Body of pancreas (tissue), 4 donors: Measurements from ENCODE around the gene SERPINE3. TPM values are rescaled to one million over a fixed set of nuclear protein-coding genes. Genes with fewer than 3 reads are reported as not detected.

Experiments
- ATAC-seq: fragments of 150-250 bp; one replicate; pipeline ENCODE4 v1.9.1; 2016
- DNase-seq, 4 donors: peaks; one replicate each; pipeline ENCODE4 v3.0.0-alpha.2; 2019
- H3K27ac ChIP-seq, 4 donors: fragments of 200-600 bp; sonication (generic); 1 replicate in 3 of 4; 2 replicates in 1 of 4; pipeline versions ENCODE4 v1.5.1 to v1.6.1; 2016 to 2019; ENCODE audit warnings: mild to moderate bottlenecking in 1 of 4, mixed read lengths in 1 of 4, moderate library complexity in 1 of 4
- H3K27me3 ChIP-seq, 2 donors: fragments of 200-600 bp; sonication (generic); one replicate each; pipeline ENCODE4 v1.6.0; 2016; ENCODE audit warnings: mild to moderate bottlenecking in 1 of 2
- H3K36me3 ChIP-seq, 2 donors: fragments of 200-600 bp; sonication (generic); replicated peaks in 1 of 2; 2 replicates each; pipeline ENCODE4 v1.5.1; 2016; ENCODE audit warnings: low read depth in 2 of 2; ENCODE audit not compliant: insufficient read depth in 1 of 2
- H3K4me1 ChIP-seq: fragments of 200-600 bp; sonication (generic); one replicate; pipeline ENCODE4 v1.6.0; 2016
- H3K4me3 ChIP-seq, 2 donors: fragments of 200-600 bp; sonication (generic); 1 replicate in 1 of 2; 2 replicates in 1 of 2; pipeline ENCODE4 v1.5.1; 2016 to 2019
- H3K9me3 ChIP-seq, 3 donors: fragments of 200-600 bp; sonication (generic); 1 replicate in 2 of 3; 2 replicates in 1 of 3; pipeline ENCODE4 v1.5.1; 2016
- CTCF ChIP-seq, 7 experiments: fragments of 450-650 bp in 4 of 7; fragments of 200-600 bp in 3 of 7; sonication (generic) in 3 of 7; IDR thresholded peaks; one replicate each; pipeline ENCODE4 v1.5.1; 2016 to 2019; ENCODE audit warnings: antibody characterized with exemption in 7 of 7
- POLR2A ChIP-seq, 3 donors: fragments of 450-650 bp; IDR thresholded peaks; one replicate each; pipeline ENCODE4 v1.6.1; 2016; ENCODE audit warnings: antibody characterized with exemption in 3 of 3, mild to moderate bottlenecking in 2 of 3
- WGBS, 2 donors: methylation state at CpG; one replicate each; pipeline ENCODE4 v1.1.5; 2017; 5-methylcytosine and 5-hydroxymethylcytosine counted together
- intact Hi-C: fragments of 100-400 bp; cut with DNase I; formaldehyde crosslinking; loops from one replicate; pipeline ENCODE4 v1.15.1; 2023
- total RNA-seq, 2 donors: library from RNA; depleted of rRNA; stranded (reverse); fragments of >200 nt; gene quantifications; one replicate each; pipeline ENCODE4 v1.1.0, GENCODE V29; 2016

The SERPINE3 gene
- total RNA-seq, 2 donors from 2014 or later = not detected

- ATAC-seq (no peak), DNase-seq (no peak)
- H3K4me3 ChIP-seq = no peak overlapping the region
- H3K27me3 ChIP-seq = no peaks in the 10 kb centered on the region
- intact Hi-C loops = no loop called here
- H3K36me3 ChIP-seq = peaks cover 8 to 11% of the 10 kb centered on the region in 2 donors
- H3K4me1 ChIP-seq = peaks cover 7% of the 10 kb centered on the region
- H3K9me3 ChIP-seq = no peaks in the 10 kb centered on the region
- TF ChIP-seq POLR2A (IDR thresholded peaks at IDR 0.05) = no peak
- TF ChIP-seq CTCF (IDR thresholded peaks at IDR 0.05) = no peak
- no peak overlapping the region for H3K27ac ChIP-seq
These were observed 21.6 kb downstream of the SERPINE3 start for GRCh38 chr13:51361106-51361505.

- ATAC-seq = no peak
- intact Hi-C loops = no loop called here
- H3K36me3 ChIP-seq = peaks cover 8 to 13% of the 10 kb centered on the region in 2 donors
These were observed 24.1 kb downstream of the SERPINE3 start for GRCh38 chr13:51363625-51364024.

GRCh38 chr13:51364404-51365008 is 25.0 kb downstream of the SERPINE3 start:
- H3K4me3 ChIP-seq = no peak overlapping the region
- no peak for TF ChIP-seq POLR2A (IDR thresholded peaks at IDR 0.05)
- TF ChIP-seq CTCF (IDR thresholded peaks at IDR 0.05) = no peak
- WGBS, 2 donors = 76 to 90% methylated on average over 3 of the region's 3 CpGs
- H3K27me3 ChIP-seq = no peaks in the 10 kb centered on the region
- H3K36me3 ChIP-seq = peaks cover 8 to 14% of the 10 kb centered on the region in 2 donors
- no peak overlapping the region for H3K27ac ChIP-seq
- DNase-seq (no peak), ATAC-seq (no peak)
- no peaks in the 10 kb centered on the region for H3K9me3 ChIP-seq
- peaks cover 7% of the 10 kb centered on the region for H3K4me1 ChIP-seq
- intact Hi-C loops = no loop called here

More at GRCh38 chr13:51363625-51364024, 24.1 kb downstream of the SERPINE3 start:
- TF ChIP-seq POLR2A (IDR thresholded peaks at IDR 0.05) (no peak), CTCF (IDR thresholded peaks at IDR 0.05) (no peak)
- no peaks in the 10 kb centered on the region for H3K27me3 ChIP-seq
- DNase-seq = no peak
- H3K9me3 ChIP-seq = no peaks in the 10 kb centered on the region
- H3K4me1 ChIP-seq = peaks cover 7% of the 10 kb centered on the region
- no peak overlapping the region for H3K27ac ChIP-seq
- no peak overlapping the region for H3K4me3 ChIP-seq

- ATAC-seq (peak; percentile 30), DNase-seq (no peak)
- no peak overlapping the region for H3K4me3 ChIP-seq
- H3K27me3 ChIP-seq = no peaks in the 10 kb centered on the region
- peaks cover 0 to 24% of the 10 kb centered on the region in 2 donors for H3K36me3 ChIP-seq
- no peaks in the 10 kb centered on the region for H3K4me1 ChIP-seq
- intact Hi-C loops = no loop called here
- TF ChIP-seq CTCF (IDR thresholded peaks at IDR 0.05) (no peak), POLR2A (IDR thresholded peaks at IDR 0.05) (no peak)
- no peaks in the 10 kb centered on the region for H3K9me3 ChIP-seq
- WGBS, 2 donors = 78 to 80% methylated on average over 2 of the region's 2 CpGs
- H3K27ac ChIP-seq = no peak overlapping the region
These were observed 30.6 kb downstream of the SERPINE3 start for GRCh38 chr13:51370116-51370515.

- no peak for ATAC-seq
- intact Hi-C loops = no loop called here
- no peak overlapping the region for H3K4me3 ChIP-seq
- no peak for DNase-seq
- no peak for TF ChIP-seq CTCF (IDR thresholded peaks at IDR 0.05)
- TF ChIP-seq POLR2A (IDR thresholded peaks at IDR 0.05) = no peak
- H3K4me1 ChIP-seq = no peaks in the 10 kb centered on the region
- H3K9me3 ChIP-seq = no peaks in the 10 kb centered on the region
- WGBS, 2 donors = 85 to 95% methylated on average over 2 of the region's 2 CpGs
- H3K27ac ChIP-seq = no peak overlapping the region
- peaks cover 0 to 21% of the 10 kb centered on the region in 2 donors for H3K36me3 ChIP-seq
- H3K27me3 ChIP-seq = no peaks in the 10 kb centered on the region
These were observed 31.3 kb downstream of the SERPINE3 start for GRCh38 chr13:51370811-51371210.
